Mucosa of stomach (tissue), 1 donor: ENCODE results near the gene EPHB1.
A peak's percentile ranks its signal among the peaks of the same experiment; 100 is the strongest.

Experiments
- H3K27me3 ChIP-seq: one replicate; pipeline ENCODE4 v1.7.0; 2013; ENCODE audit warnings: mild to moderate bottlenecking, low read length; ENCODE audit not compliant: control insufficient read depth, insufficient read depth
- H3K36me3 ChIP-seq: one replicate; pipeline ENCODE4 v1.7.0; 2013; ENCODE audit warnings: low read length; ENCODE audit not compliant: control insufficient read depth, insufficient read depth
- H3K4me1 ChIP-seq: one replicate; pipeline ENCODE4 v1.7.0; 2013; ENCODE audit warnings: mild to moderate bottlenecking, low read length; ENCODE audit not compliant: control insufficient read depth, insufficient read depth
- H3K4me3 ChIP-seq: one replicate; pipeline ENCODE4 v1.7.0; 2013; ENCODE audit warnings: low read length
- H3K9ac ChIP-seq: one replicate; pipeline ENCODE4 v1.7.0; 2013; ENCODE audit warnings: mild to moderate bottlenecking, low read length, moderate library complexity
- H3K9me3 ChIP-seq: one replicate; pipeline ENCODE4 v1.7.0; 2013; ENCODE audit warnings: mild to moderate bottlenecking, low read length, moderate library complexity; ENCODE audit not compliant: control insufficient read depth
- donor health status: Pancreatic carcinoma.

EPHB1 gene

DNA sequence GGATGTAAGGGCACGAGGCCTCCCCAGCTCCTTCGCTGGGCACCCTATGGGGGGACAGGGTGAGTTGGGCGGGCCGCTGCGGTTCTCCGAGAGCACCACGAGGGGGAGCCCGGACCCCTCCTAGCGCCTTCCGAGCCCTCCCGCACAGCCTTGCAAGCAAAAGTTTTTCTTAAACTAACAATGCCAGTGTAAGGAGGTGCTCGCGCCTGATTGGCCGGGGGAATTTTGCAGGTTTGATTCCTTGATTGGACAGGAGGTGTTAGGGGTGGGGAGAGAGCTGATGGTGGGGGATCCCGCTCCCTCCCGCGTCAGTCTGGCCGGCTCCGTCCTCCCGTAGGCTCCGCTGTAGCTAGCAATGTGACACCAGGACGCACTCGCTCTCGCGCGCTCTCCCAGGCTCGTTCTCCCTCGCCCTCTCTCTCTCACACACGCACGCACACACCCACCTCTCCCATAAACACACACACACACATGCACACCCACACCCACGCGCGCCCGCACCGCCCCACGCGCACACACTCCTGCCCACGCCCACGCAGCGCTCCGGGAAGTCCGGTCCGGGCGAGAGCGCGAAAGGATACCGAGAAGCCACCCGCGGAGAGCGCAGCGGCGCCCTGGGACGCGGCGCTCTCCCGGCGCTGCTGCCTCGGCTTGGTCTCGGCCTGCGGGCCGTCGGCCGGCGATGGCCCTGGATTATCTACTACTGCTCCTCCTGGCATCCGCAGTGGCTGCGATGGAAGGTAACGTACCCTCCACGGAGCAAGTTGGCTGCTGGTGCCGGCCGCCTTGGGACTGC lies at the start of gene EPHB1:
EPHB1 (plus strand) TSS at position 311 of the 796 bp plus-strand sequence.
- peaks cover 41% of the 10 kb centered on the region for H3K27me3 ChIP-seq
- H3K4me3 ChIP-seq, result peak within 1 kb of the TSS; percentile 31
- H3K9ac ChIP-seq, result peak within 1 kb of the TSS; percentile 10
- peaks cover 11% of the 10 kb centered on the region for H3K4me1 ChIP-seq
- H3K36me3 ChIP-seq, result no peaks in the 10 kb centered on the region
- H3K9me3 ChIP-seq, result no peaks in the 10 kb centered on the region

DNA sequence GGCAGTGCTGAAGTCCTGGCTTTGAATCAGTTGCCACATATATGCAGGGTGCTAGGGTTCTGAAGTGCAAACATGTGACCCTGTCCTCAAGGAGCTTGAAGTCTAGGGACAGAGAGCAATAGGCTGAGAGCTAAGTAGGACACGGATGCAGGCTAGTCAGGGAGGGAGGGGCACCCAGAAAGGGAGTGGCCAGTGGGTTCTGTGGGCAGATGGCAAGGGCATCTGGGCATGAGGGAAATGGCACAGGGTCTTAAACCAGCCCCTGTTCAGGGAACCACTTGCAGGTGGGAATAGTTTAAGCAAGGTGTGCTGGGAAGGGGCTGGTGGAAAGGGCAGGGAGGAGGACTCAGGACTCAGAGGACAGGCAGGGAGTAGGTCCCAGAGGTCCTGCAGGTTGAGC lies 46.4 kb upstream of the EPHB1 start:
- Histone ChIP-seq H3K27me3 (no peaks in the 10 kb centered on the region), H3K9me3 (no peaks in the 10 kb centered on the region), H3K4me1 (no peaks in the 10 kb centered on the region), H3K9ac (no peak overlapping the region), H3K36me3 (no peaks in the 10 kb centered on the region), H3K4me3 (no peak overlapping the region)

DNA sequence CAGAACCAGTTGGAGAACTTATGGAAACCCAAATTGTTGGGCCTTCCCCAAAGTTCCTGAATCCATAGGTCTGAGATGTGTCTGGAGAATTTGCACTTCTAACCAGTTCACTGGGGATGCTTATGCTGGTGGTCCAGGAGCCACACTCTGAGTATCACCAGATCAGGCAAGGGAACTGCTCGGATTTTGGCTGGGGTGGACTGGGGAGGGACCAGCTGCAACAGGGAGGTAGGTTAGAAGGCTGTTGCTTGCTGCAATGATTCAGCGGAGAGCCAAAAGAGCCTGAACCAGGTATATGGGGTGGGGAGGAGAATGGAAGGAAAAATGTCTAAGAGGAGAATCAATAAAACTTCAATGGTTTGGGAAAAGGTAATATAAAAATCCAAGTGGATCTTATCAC lies 45.9 kb upstream of the EPHB1 start:
- no peaks in the 10 kb centered on the region for H3K27me3 ChIP-seq
- no peaks in the 10 kb centered on the region for H3K4me1 ChIP-seq
- H3K9ac ChIP-seq, result no peak overlapping the region
- H3K4me3 ChIP-seq, result no peak overlapping the region
- H3K36me3 ChIP-seq, result no peaks in the 10 kb centered on the region
- H3K9me3 ChIP-seq, result no peaks in the 10 kb centered on the region

DNA sequence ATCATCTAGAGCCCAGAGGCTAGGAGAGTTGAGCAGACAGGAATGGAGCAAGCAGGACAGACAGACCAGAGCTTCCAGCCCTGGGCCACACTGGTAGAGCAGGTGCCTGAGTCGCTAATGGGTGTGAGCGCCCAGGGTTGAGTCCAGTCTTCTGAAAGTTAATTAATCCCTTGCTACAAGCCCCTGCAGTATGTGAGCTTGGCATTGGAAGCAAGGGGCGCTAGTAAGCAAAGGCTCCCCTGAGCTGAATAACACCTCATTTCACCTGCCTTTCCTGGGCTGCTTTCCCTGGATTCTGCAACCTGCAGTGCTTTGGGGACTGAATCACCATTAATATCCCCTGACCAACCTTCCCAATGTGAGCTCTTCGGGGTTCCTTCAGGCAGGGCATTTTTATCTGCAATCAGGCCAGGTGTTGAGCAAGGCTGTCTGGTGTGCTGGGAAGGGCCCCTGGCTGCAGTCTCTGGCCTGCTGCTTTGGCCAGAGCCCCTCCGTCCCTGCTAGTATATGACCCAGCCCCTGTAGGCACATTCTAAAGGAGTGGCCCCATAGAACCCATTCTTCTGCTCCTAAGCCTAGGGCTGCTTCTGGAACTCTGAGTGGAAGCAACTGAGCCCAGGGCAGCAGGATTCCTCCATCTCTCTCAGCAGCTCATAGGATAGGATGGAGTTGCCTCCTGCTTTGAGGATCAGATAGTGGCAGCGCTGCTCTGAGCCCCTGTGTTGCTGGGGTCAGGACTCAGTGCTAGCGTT lies 45.1 kb upstream of the EPHB1 start:
- H3K27me3 ChIP-seq, result no peaks in the 10 kb centered on the region
- no peaks in the 10 kb centered on the region for H3K4me1 ChIP-seq
- no peaks in the 10 kb centered on the region for H3K36me3 ChIP-seq
- H3K9ac ChIP-seq, result no peak overlapping the region
- H3K4me3 ChIP-seq, result no peak overlapping the region
- no peaks in the 10 kb centered on the region for H3K9me3 ChIP-seq

DNA sequence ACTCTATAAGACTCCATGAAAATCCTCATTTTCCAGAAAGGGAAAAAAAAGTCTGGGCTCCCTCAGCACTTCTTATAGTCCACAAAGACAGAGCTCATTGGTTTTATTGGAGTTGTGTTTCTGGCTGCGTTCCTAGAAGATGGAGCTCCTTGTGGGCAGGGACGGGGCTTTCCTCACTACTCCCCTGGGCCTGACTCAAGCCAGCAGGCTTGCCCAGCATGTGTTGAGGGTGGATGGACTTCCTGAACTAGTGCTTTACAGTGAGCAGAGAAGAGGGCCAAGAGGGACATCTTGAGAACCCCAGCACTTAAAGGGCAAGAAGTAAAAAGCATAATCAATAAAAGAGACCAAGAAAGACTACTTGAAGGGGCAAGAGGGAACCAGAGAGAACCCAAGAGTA lies 43.2 kb upstream of the EPHB1 start:
- no peaks in the 10 kb centered on the region for H3K9me3 ChIP-seq
- no peaks in the 10 kb centered on the region for H3K27me3 ChIP-seq
- no peak overlapping the region for H3K9ac ChIP-seq
- H3K4me3 ChIP-seq, result no peak overlapping the region
- H3K36me3 ChIP-seq, result no peaks in the 10 kb centered on the region
- H3K4me1 ChIP-seq, result no peaks in the 10 kb centered on the region

DNA sequence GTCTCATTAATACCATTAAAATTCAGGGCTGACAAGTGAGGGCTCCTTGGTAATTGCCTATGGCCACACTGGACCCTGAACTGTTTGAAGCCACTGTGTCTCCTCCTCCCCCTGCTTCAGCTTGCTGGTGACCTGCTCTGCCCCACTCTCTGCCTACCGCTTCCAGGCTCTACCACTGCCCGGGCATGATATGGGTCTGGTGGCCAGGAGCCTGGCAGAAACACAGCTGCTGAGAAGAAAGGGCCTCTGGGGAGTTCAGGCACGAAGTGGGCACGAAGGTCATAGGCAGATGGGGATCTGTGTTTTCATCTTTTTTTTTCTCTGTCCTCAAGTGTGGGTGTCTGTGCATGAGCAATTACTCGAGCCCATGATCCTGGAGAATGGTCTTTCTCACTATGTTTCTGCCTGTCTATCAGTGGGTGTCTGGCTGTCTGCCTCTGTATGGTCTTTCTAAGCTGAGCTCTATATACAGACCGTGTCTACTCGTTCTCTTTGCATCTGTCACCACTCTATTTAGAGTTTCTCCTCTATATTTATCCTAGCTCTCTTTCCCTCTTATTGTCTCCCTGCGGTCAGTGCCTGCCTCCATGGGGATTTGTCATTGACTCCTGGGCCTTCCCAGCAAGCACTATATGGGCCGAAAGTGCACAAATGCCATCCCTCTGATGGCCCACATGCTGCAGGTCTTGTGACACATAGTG lies 42.1 kb upstream of the EPHB1 start:
- Histone ChIP-seq H3K9me3 (no peaks in the 10 kb centered on the region), H3K27me3 (no peaks in the 10 kb centered on the region), H3K4me1 (no peaks in the 10 kb centered on the region), H3K4me3 (no peak overlapping the region), H3K36me3 (no peaks in the 10 kb centered on the region), H3K9ac (no peak overlapping the region)

DNA sequence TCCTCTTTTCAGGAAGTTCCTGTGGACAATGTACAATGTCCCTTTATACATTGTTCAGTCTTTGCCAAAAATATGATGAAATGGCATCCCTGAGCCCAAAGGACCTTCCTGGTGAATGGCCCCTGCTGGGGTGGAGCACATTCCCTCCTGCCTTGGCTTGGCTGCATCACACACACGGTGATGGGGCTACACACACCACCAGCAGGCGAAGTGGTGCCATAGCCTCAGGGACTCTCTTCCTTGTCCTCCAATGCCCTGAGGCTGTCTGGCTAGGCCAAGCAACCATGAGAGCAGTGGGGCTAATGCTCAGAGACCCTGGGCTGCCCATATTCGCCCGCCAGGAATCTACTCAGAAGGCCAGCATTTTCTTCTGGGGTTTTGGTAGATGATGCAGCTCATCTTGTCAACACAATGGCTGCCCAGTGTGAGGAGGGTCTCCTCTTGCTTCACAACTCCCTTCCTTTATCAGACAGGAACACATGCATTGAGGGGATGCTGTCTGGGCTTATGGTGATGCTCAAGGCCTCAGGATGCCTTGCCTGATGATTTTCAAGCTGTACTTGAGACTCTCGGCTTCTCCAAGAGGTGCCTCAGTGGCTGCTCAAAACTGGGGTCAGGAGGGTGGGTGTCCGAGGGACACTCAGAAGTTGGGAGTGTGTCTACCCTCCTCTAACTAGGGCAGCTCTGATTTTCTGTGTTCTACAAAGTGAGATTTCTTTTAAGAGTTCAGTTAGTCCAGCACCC lies 40.9 kb upstream of the EPHB1 start:
- no peaks in the 10 kb centered on the region for H3K36me3 ChIP-seq
- H3K9ac ChIP-seq, result no peak overlapping the region
- H3K4me1 ChIP-seq, result no peaks in the 10 kb centered on the region

DNA sequence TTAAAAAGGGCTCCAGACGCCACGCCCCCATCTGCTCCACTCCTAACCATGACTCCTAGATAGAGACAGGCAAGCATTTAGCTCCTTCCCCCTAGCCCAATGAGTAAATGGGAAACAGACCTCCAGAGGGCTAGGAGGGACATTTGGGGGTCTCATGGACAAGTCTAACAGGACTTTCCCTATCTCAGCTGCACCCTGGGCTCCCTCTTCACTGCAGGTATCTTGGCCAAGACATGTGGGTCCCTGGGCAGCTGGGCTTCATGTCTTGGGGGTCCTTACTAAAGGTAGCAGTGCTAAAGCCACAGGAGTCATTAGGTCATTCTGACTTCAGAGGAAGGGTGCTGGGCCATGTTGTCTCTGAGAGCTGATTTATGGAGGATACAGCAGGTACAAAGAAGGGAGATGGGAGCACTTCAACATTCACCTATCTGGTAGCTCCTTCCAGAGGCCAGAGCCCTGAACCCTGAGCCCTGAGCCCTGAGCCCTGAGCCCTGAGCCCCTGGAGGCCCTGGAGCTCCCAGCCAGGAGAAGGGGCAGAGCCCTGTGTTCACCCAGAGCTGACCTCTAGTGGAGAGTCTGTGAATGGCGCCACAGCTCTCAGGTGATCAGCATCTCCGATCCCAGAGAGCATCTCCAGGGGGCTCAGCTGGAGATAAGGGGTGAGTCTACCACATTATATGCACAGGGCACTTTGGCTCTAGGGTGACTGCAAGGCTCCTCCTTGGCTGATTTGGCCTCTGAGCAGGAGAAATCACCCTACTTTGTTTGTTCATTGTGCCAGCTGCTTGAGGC lies 40.1 kb upstream of the EPHB1 start:
- no peaks in the 10 kb centered on the region for H3K9me3 ChIP-seq
- H3K36me3 ChIP-seq, result no peaks in the 10 kb centered on the region
- H3K4me3 ChIP-seq, result no peak overlapping the region
- no peaks in the 10 kb centered on the region for H3K27me3 ChIP-seq
- no peaks in the 10 kb centered on the region for H3K4me1 ChIP-seq
- H3K9ac ChIP-seq, result no peak overlapping the region

More for the DNA sequence above, 40.9 kb upstream of the EPHB1 start:
- Histone ChIP-seq H3K27me3 (no peaks in the 10 kb centered on the region), H3K4me3 (no peak overlapping the region), H3K9me3 (no peaks in the 10 kb centered on the region)

DNA sequence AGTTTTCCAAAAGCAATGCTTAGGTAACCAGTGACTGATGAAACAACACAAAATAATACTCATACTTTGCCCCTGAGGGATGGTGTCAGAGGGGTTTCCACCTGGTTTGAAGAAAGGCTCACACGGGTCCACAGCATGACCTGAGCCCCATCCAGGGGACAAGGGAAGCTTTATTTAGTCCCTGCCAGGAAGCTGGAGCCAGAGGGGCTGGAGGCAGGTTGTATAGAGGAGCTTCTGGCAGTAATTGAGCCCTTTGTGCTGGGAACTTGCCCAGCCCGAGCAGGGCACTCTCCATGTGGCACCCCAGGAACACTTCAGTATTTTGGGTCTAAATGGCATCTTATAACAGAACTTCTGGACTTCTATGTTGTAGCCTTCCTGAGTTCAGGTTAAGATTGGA lies 39.2 kb upstream of the EPHB1 start:
- no peak overlapping the region for H3K4me3 ChIP-seq
- H3K27me3 ChIP-seq, result no peaks in the 10 kb centered on the region
- H3K4me1 ChIP-seq, result no peaks in the 10 kb centered on the region
- H3K36me3 ChIP-seq, result no peaks in the 10 kb centered on the region
- H3K9ac ChIP-seq, result no peak overlapping the region
- H3K9me3 ChIP-seq, result no peaks in the 10 kb centered on the region

DNA sequence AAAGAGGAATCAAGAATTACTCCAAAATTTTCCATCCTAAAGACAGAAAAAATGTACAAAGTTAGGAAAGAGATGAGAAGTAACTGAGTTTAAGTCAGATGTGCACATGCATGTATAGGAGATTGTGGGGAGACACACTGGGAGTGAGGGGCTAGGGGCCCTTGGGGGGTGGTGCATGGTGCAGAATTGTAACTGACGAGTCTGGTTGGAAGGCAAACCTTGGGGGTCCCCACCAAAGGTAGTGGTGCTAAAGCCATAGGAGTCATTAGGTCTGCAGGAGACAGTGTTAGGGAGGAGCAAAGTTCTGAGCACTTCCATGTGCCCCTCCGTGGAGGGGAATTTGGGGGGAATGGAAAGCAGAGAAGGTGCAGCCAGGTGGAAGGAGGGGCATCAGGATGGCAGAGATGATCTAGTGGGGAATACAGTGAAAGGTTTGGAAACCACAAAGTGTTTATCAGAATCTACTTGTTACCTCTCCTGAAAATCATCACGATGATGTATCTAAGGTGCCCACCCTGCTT lies 37.5 kb upstream of the EPHB1 start:
- Histone ChIP-seq H3K4me1 (no peaks in the 10 kb centered on the region), H3K9ac (no peak overlapping the region), H3K9me3 (no peaks in the 10 kb centered on the region), H3K4me3 (no peak overlapping the region), H3K36me3 (no peaks in the 10 kb centered on the region), H3K27me3 (no peaks in the 10 kb centered on the region)

DNA sequence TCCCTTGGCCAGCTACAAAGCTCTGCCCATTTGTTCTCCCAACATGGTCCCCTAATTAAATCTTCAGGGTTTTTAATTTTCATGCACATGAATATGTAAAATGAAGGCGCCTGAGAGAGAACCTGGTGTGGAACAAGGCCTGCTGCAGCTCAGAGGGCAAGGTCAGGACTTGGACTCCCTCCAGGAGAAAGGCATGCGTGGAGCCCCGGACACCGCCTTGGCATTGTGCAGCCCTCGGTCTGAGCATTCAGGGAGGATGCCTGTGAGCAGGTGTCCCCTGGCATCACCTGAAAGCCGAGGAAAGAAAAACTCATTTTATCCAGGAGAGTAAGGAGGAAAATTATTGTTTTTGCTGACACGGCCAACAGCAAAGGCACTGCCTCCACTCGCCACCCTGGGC lies 33.8 kb upstream of the EPHB1 start:
- H3K27me3 ChIP-seq, result no peaks in the 10 kb centered on the region
- H3K9ac ChIP-seq, result no peak overlapping the region
- H3K36me3 ChIP-seq, result no peaks in the 10 kb centered on the region
- H3K4me1 ChIP-seq, result no peaks in the 10 kb centered on the region
- H3K4me3 ChIP-seq, result no peak overlapping the region
- no peaks in the 10 kb centered on the region for H3K9me3 ChIP-seq
